HEK293 (cell line): ENCODE data around the gene BTBD9.

Source experiments
- CTCF ChIA-PET: fragments of 350-600 bp; formaldehyde crosslinking; extraction: SDS; loops from one replicate; lab custom pipeline; 2021; ENCODE audit warnings: antibody characterized with exemption; lab: Yijun Ruan, JAX
- POLR2A ChIA-PET: fragments of 300-600 bp; formaldehyde crosslinking; extraction: SDS; loops from one replicate; lab custom pipeline; 2020; ENCODE audit warnings: antibody characterized with exemption, inconsistent platforms; lab: Yijun Ruan, JAX
- H3K27ac ChIP-seq: fragments of 200-500 bp; sonication (Bioruptor generic); 2 replicates; pipeline ENCODE4 v1.5.1; 2014; ENCODE audit warnings: low read depth, low read length, control low read depth, inconsistent platforms; ENCODE audit errors: extremely low read depth
- H3K36me3 ChIP-seq, 2 experiments: fragments of 200-500 bp in 1 of 2; sonication (Bioruptor generic) in 1 of 2; 1 replicate in 1 of 2; 2 replicates in 1 of 2; pipeline ENCODE4 v1.5.1; 2014 to 2017; ENCODE audit warnings: inconsistent platforms in 2 of 2, low read length in 2 of 2; ENCODE audit not compliant: control insufficient read depth in 2 of 2, insufficient read depth in 1 of 2
- H3K4me1 ChIP-seq: fragments of 200-500 bp; sonication (Bioruptor generic); 2 replicates; pipeline ENCODE4 v1.5.1; 2014; ENCODE audit warnings: mild to moderate bottlenecking, low read length, inconsistent platforms; ENCODE audit not compliant: control insufficient read depth, insufficient read depth
- H3K4me3 ChIP-seq: 2 replicates; pipeline ENCODE4 v1.5.1; 2011; ENCODE audit warnings: low read depth, mild to moderate bottlenecking, control low read depth, low read length, moderate library complexity
- H3K9me3 ChIP-seq: fragments of 200-500 bp; sonication (Bioruptor generic); 2 replicates; pipeline ENCODE4 v1.5.1; 2014; ENCODE audit warnings: low read depth, low read length, inconsistent platforms; ENCODE audit not compliant: control insufficient read depth, insufficient read depth
- ZIC2 ChIP-seq: fragments of 450-650 bp; formaldehyde crosslinking; IDR thresholded peaks from 2 replicates; pipeline ENCODE4 v1.5.1; 2016; ENCODE audit warnings: missing biosample characterization, missing genetic modification characterization
- ZNF341 ChIP-seq: fragments of 450-650 bp; formaldehyde crosslinking; IDR thresholded peaks from 2 replicates; pipeline ENCODE4; 2016; ENCODE audit warnings: low read depth, missing biosample characterization, missing genetic modification characterization
- ZNF664 ChIP-seq: fragments of 450-650 bp; formaldehyde crosslinking; IDR thresholded peaks from 2 replicates; pipeline ENCODE4 v1.5.1; 2016; ENCODE audit warnings: missing biosample characterization, missing genetic modification characterization
- ZNF707 ChIP-seq: fragments of 450-650 bp; formaldehyde crosslinking; IDR thresholded peaks from 2 replicates; pipeline ENCODE4 v1.5.1; 2016; ENCODE audit warnings: missing biosample characterization, missing genetic modification characterization
- TF ChIP-seq, protein P1 (sequence below): fragments of 450-650 bp; formaldehyde crosslinking; IDR thresholded peaks from 2 replicates; pipeline ENCODE4 v1.5.1; 2016; ENCODE audit warnings: missing biosample characterization, missing genetic modification characterization
- TF ChIP-seq, protein P2 (sequence below): fragments of 450-650 bp; formaldehyde crosslinking; IDR thresholded peaks from 2 replicates; pipeline ENCODE4 v1.5.1; 2016; ENCODE audit warnings: missing biosample characterization, missing genetic modification characterization
- TF ChIP-seq, protein P3 (sequence below): fragments of 450-650 bp; formaldehyde crosslinking; IDR thresholded peaks from 2 replicates; pipeline ENCODE4 v1.5.1; 2017; ENCODE audit warnings: missing biosample characterization, mild to moderate bottlenecking, missing genetic modification characterization, moderate library complexity

The BTBD9 gene

DNA sequence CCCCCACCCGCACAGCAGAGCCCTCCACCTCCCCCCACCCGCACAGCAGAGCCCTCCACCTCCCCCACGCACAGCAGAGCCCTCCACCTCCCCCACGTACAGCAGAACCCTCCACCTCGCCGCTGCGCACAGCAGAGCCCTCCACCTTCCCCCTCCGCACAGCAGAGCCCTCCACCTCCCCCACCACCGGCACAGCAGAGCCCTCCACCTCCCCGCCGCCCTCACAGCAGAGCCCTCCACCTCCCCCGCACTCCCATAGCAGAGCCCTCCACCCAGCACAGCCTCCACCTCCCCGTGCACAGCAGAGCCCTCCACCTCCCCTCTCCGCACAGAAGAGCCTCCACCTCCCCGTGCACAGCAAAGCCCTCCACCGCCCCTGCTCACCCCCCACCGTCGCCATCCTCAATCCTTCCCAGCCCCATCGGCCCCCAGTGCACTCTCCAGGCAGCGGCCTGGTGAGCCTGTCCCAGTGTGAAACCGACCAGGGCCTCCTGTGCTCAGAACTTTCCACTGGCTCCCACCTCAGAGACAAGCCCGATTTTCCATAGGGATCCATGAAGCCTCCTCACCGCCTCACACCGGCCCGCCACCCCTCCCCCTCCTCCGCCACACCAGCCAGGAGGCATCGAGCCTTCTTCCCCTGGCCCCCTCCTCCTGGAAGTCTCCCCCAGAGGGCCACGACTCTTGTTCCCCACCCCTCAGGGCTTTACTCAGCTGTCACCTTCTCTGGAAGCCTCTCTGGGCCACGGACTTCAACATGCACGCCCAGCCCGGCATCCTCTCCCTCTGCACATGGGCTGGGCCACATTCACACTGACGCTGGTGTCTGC is 473.1 kb downstream of the BTBD9 start:
- H3K4me3 ChIP-seq, result no peak overlapping the region
- H3K27ac ChIP-seq, result no peak overlapping the region
- H3K4me1 ChIP-seq, result no peaks in the 10 kb centered on the region
- CTCF ChIA-PET, result no interaction called here
- no peaks in the 10 kb centered on the region for H3K36me3 ChIP-seq
- POLR2A ChIA-PET, result no interaction called here
- TF ChIP-seq ZNF664 (tag by site-specific recombination) (no peak), ZNF707 (tag by site-specific recombination) (no peak), ZIC2 (tag by site-specific recombination) (peak; percentile 43), ZNF341 (tag by site-specific recombination) (peak; percentile 21; the same call in 1 of the 2 replicates)
- TF ChIP-seq, all 188 proteins: peak for 2
- H3K9me3 ChIP-seq, result no peaks in the 10 kb centered on the region

DNA sequence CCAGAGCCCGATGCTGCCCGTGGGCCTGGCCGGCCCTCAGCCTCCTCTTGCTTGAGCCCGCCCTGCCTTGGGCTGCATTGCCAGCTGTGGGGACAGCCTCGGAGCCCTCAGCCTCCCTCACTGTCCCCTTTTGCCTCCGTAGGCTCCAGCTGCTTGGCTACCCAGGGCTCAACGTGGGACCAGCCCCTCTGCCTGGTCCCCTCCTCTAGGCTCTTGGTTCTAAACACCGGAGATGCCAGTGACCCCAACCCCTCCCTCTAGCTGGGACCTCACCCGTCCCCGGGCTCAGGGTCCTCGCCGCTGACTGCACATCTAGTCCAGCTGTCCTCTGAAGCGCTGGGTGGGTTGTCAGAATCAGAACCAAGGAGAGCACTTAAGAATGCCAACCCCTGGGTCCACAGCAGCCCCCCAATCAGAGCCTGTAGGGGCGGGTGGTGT is 475.0 kb downstream of the BTBD9 start:
- ChIA-PET POLR2A (no interaction called here), CTCF (no interaction called here)
- Histone ChIP-seq H3K4me1 (no peaks in the 10 kb centered on the region), H3K9me3 (no peaks in the 10 kb centered on the region), H3K36me3 (no peaks in the 10 kb centered on the region)
- TF ChIP-seq, protein P1, sequence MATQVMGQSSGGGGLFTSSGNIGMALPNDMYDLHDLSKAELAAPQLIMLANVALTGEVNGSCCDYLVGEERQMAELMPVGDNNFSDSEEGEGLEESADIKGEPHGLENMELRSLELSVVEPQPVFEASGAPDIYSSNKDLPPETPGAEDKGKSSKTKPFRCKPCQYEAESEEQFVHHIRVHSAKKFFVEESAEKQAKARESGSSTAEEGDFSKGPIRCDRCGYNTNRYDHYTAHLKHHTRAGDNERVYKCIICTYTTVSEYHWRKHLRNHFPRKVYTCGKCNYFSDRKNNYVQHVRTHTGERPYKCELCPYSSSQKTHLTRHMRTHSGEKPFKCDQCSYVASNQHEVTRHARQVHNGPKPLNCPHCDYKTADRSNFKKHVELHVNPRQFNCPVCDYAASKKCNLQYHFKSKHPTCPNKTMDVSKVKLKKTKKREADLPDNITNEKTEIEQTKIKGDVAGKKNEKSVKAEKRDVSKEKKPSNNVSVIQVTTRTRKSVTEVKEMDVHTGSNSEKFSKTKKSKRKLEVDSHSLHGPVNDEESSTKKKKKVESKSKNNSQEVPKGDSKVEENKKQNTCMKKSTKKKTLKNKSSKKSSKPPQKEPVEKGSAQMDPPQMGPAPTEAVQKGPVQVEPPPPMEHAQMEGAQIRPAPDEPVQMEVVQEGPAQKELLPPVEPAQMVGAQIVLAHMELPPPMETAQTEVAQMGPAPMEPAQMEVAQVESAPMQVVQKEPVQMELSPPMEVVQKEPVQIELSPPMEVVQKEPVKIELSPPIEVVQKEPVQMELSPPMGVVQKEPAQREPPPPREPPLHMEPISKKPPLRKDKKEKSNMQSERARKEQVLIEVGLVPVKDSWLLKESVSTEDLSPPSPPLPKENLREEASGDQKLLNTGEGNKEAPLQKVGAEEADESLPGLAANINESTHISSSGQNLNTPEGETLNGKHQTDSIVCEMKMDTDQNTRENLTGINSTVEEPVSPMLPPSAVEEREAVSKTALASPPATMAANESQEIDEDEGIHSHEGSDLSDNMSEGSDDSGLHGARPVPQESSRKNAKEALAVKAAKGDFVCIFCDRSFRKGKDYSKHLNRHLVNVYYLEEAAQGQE (tag by site-specific recombination), result 0 out of 2 replicates have a peak, but pooled peaks have one; percentile 32
- TF ChIP-seq, protein P2, sequence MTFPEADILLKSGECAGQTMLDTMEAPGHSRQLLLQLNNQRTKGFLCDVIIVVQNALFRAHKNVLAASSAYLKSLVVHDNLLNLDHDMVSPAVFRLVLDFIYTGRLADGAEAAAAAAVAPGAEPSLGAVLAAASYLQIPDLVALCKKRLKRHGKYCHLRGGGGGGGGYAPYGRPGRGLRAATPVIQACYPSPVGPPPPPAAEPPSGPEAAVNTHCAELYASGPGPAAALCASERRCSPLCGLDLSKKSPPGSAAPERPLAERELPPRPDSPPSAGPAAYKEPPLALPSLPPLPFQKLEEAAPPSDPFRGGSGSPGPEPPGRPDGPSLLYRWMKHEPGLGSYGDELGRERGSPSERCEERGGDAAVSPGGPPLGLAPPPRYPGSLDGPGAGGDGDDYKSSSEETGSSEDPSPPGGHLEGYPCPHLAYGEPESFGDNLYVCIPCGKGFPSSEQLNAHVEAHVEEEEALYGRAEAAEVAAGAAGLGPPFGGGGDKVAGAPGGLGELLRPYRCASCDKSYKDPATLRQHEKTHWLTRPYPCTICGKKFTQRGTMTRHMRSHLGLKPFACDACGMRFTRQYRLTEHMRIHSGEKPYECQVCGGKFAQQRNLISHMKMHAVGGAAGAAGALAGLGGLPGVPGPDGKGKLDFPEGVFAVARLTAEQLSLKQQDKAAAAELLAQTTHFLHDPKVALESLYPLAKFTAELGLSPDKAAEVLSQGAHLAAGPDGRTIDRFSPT (tag by site-specific recombination), result no peak
- TF ChIP-seq, all 188 proteins: peak for 1
- Histone ChIP-seq H3K4me3 (no peak overlapping the region), H3K27ac (no peak overlapping the region)

DNA sequence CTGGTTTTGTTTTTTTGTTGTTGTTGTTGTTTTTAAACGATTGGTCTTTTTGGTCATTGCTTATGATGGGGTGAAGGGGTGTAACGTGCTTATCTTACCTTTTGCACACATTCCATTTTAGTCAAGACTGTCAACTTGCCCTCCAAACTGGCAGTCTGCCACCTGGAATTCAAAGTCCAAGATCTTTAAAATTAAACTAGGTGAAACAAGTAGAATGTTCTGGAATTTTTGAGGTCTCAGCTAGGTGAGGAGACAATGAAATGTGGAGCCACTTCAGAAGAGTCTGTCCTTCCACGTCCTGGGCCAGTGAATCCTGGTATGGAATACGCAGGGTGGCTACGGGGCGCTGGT is 475.6 kb downstream of the BTBD9 start:
- no peaks in the 10 kb centered on the region for H3K4me1 ChIP-seq
- TF ChIP-seq, protein P3, sequence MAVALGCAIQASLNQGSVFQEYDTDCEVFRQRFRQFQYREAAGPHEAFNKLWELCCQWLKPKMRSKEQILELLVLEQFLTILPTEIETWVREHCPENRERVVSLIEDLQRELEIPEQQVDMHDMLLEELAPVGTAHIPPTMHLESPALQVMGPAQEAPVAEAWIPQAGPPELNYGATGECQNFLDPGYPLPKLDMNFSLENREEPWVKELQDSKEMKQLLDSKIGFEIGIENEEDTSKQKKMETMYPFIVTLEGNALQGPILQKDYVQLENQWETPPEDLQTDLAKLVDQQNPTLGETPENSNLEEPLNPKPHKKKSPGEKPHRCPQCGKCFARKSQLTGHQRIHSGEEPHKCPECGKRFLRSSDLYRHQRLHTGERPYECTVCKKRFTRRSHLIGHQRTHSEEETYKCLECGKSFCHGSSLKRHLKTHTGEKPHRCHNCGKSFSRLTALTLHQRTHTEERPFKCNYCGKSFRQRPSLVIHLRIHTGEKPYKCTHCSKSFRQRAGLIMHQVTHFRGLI (tag by site-specific recombination), result no peak
- TF ChIP-seq, all 188 proteins: peak for 0
- POLR2A ChIA-PET, result interaction anchor here (0.8 kb wide), 1 partner anchor 302 kb away, joined by 4 read pairs; no protein-coding TSS in a partner anchor
- no peaks in the 10 kb centered on the region for H3K9me3 ChIP-seq
- no peak overlapping the region for H3K27ac ChIP-seq
- CTCF ChIA-PET, result no interaction called here
- H3K4me3 ChIP-seq, result no peak overlapping the region
- H3K36me3 ChIP-seq, result no peaks in the 10 kb centered on the region
